ENCODE results near the gene CRADD.
"Not testable (repeated sequence)": the region's sequence is repeated elsewhere in the genome, so short reads cannot be mapped to it uniquely, and the experiment has no call there.

CRADD gene

DNA sequence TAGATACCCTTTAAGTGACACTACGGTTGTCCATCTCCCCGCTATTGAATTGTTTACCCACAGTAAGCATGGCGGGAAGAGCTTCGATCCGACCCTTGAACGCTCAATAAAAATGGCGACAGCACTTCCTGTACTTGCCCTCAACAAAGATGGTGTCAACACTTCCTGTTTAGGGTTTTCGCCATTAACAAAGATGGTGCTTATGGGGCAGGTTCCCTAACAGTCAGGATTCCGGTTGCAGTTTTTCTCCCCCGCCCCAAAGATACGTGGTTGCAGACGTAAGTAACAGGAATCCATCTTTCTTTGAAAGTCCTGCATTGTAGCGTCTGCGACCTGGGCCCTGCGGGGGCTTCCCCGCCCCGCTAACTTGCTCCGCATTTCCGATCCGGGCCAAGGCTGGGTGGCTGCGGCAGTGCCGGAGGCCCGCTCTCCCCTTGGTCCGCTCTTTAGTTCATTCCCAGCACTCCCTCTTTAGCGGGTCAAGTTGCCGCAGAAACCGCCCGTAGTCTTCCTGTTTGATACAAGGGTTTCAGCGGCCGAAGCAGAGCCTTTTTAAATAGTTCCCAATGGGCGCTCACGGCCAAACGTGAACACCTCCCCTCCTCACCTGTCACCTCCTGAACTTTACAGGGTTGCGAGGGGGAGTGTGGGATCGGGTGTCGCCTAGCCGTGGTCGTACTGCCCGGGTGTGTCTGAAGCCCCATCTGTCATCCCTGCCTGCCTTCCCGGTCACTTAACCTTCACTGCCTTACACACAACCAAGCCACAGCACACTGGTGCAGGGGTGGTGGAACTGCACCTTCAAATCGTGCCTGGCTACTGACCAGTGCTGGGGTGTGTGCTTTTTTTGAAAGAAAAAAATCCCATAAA, at the start of gene CRADD:
Gene CRADD, plus strand, starts transcription at position 181 of the 870 bp plus-strand sequence.
- peak; percentile 93 to 98 for DNase-seq

GRCh38 chr12:93632383-93632782, 44.8 kb upstream of the CRADD start:
- no peak for DNase-seq

DNA sequence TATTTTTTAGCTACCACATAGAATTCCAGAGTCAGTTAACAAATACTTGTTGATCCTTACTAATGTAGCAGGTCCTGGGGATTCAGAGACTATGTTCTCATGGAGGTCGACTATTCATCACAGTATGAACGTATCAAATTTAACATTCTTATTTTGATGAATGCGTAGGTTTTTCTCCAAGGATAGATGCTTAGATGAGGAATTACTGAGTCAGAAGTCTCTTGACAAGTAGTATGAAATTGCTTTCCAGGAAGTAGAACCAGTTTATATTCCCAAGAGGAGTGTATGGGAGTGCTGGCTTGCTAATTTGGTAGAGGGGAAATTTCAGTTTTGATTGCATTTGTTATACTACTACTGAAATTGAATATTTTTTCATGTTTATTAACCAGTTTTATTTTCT, 42.8 kb upstream of the CRADD start:
- no peak for DNase-seq

DNA sequence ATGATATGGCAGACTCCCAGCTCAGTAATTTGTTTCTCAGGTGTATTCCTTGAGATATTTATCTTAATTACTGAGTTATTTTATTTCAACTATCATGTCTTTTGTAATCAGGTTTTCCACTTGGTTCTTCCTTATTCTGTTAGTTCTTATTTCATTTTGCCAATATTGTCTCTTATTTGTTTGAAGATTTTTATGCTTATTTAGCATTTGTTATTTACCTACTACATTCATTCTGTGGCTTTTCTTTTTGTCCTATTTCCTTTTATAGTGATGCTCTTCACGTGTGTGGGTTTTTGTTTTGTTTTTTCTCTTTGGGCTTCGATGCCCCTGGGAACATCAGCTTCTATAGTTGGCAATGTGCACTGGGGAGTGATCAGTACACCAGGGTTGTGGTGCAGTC, 40.5 kb upstream of the CRADD start:
- DNase-seq: no peak

DNA sequence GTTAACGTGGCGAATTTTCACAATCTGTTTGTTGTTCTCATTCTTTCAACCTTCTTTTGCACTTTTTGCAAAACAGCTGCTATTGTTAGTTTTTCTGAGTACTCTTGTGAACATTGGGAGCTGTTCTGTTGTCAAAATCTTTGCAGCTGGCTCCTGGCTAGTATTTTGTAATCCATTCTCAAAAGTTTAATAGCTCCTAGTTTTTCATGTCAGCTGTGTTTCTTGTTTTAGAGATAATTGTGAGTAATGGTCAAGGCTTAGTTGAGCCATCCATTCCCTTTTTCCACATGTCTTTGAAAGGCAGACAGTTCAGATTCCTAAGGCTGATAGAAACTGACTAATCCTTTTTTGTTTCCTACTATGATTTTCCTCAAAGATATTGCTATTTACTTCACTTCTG, 39.1 kb upstream of the CRADD start:
- no peak for DNase-seq

- no peak for DNase-seq
Observed at GRCh38 chr12:93638954-93639353, 38.2 kb upstream of the CRADD start.

DNA sequence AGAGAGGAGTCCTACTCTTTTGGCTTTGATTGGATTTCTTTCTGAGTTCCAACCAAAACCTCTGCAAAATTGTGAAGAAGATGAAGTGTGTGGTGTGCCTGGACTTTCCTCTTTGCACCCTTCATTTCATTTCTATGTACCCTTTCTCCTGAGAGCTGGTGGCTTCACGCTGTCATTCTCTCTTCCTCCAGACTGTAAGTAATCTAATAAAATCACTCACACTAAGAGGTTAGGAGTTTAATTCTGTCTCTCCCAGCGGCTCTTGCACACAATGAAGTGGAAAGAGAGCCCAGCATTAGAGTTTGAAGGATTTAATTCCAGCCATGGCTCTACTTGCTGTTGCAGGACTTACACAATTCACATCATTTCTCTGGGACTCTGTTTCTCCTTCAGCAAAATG, 37.8 kb upstream of the CRADD start:
- DNase-seq: no peak

GRCh38 chr12:93641380-93641779, 35.8 kb upstream of the CRADD start:
- DNase-seq: not testable (repeated sequence)

- no peak for DNase-seq
Observed at GRCh38 chr12:93642751-93643150, 34.4 kb upstream of the CRADD start.

DNA sequence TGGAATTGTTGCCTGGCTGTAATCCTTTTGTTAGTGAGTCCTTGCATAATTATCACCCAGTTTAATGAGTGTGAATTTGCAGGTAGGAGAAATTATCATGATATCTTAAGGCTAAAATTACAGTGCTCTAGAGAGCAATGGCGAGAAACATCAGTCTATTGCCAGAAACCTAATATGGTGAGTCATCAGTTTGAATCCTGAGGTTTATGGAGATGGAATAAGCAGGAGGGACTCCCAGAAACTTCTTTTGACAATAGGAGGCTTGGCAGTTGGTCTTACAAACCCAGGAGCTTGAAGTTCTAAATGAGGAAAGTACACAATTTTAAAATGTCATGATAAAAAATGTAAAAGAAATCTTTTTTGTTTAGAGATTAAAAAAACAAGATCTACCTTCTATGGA, 31.5 kb upstream of the CRADD start:
- no peak for DNase-seq

GRCh38 chr12:93650626-93651025, 26.5 kb upstream of the CRADD start:
- no peak for DNase-seq

- DNase-seq: no peak
Observed at GRCh38 chr12:93653079-93653478, 24.1 kb upstream of the CRADD start.

DNA sequence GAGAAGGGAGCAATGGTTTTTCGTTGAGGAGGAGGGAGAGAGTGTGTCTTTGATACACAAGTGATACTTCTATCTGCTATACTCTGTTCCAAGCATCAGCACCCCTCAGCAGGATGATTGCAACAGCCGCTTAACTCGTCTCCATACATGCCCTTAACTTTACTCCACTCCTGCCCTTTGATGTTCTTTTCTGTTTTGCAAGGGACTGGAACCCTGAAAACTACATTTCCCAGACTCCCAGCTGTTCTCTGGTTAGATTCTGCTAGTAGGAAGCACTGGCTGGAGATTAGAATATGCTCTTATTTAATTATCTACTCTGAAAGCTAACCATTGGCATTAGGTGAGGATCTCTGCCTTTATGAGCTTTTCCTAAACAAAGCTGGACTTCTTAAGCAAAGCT, 23.5 kb upstream of the CRADD start:
- DNase-seq: no peak

DNA sequence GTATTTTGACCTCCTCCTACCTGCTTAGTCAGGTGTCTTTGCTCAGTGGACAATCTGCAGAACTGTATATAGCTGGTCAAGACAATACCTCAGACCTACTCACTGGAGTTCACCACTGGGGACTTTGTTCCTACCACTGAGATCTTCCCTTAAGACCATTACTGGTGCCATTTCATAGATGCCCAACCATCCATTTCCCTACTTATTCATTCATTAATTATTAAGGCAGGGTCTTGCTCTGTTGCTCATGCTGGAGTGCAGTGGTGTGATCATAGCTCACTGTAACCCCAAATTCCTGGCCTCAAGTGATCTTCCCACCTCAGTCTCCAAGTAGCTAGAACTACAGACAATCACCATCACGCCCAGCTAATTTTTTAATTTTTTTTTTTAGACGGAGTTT, 22.8 kb upstream of the CRADD start:
- DNase-seq: no peak

GRCh38 chr12:93657071-93657470, 20.1 kb upstream of the CRADD start:
- no peak for DNase-seq

DNA sequence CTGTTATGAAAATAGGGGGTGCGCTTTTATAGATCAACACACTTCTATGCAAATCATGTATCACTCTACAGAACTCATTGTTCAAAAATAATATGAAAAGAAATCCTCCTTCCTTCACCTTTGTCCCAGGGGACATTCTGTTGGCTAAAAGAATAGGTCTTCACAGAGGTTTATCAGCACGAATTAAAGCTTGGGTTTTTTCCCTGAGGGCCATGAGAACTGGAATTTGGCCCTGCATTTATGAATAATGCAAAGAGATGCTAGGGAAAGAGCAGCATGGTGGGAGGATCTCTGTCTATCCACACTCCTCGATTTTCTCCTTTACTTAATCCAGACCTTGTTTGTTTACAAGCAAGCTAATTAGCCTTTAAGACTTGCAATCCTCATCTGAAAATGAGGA, 16.2 kb upstream of the CRADD start:
- DNase-seq: no peak

- DNase-seq: no peak
Observed at GRCh38 chr12:93663006-93663728, 14.0 kb upstream of the CRADD start.

- DNase-seq: no peak
Observed at GRCh38 chr12:93663729-93664084, 13.5 kb upstream of the CRADD start.

DNA sequence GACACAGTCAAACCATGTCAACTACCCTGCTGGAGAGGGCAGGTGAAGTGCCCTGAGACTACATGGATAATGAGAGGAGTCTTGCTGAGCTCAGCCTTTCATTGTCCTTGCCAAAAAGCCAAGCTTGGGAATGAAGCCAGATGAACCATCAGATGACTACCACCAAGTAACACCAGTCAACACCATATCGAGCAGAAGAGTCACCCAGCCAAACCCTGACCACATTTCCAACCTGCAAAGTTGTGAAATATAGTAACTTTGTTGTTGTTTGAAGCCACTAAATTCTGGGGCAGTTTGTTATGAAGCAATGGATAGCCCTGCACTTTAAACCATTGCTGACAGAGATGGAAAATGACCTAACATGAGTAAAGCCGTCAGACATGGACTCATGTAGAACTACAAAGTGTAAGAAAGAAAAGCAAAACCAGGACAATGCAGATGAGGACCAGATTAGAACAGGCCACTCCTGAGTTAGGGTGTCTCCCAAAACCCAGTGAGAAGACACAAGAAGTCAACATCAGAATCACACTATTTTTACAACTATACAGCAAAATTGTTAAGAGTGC, 12.5 kb upstream of the CRADD start:
- no peak for DNase-seq

DNA sequence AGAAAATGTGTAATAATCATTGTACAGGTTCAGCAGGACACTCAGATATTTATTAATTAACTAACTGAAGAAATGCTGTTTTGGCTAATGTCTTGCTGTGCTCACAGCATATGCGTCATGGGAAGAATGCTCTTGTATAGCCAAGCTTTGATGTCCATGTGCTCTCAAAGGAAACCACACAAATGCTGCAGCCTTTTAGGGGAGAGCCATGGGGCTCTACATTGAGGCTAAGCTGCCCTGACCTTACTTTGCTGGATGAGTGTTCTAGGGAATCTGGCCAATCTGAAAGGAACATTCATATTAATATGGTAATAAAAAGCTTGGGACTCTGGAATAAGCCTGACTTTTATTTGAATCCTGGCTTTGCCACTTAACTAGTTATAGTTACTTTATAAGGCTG, 9.5 kb upstream of the CRADD start:
- no peak for DNase-seq

DNA sequence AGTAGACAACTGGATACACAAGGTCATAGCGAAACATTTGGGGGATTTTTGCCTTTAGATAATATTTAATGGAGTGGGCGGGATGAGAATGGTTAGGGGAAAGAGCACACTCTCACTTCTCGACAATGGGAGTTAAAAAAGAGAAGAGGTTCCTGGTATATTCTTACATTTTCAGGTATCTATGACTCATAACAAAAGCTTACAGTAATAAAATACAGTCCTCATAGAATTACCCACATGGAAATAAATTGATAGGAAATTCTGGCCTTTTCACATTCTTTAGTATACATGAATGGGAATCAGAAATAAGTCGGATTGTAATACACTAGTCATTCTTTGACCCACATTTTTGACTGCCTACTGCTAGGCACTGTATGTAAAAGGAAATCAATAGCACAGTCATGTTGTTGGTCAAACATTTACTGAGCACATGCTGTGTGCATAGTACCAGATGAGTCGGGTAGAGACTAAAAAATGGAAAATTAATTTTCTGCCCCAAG, 8.2 kb upstream of the CRADD start:
- DNase-seq: no peak

DNA sequence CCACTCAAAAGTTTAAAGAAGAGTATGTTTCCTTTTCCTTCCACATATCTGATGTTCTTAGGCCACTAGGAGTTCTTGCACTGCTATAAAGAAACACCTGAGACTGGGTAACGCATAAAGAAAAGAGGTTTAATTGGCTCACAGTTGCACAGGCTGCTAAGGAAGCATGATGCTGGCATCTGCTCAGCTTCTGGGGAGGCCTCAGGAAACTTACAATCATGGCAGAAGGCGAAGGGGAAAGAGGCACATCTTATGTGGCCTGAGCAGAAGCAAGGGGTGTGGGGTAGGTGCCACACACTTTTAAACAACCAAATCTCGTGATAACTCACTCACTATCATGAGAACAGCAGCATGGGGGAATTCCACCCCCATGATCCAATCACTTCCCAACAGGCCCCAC, 7.7 kb upstream of the CRADD start:
- no peak for DNase-seq

- DNase-seq: no peak
Observed at GRCh38 chr12:93670104-93670503, 7.1 kb upstream of the CRADD start.

GRCh38 chr12:93671044-93671443, 6.1 kb upstream of the CRADD start:
- no peak for DNase-seq

Measured in NCI-H524 (cell line).